Body of pancreas (tissue), 4 donors: Measurements from ENCODE around the gene LAMC2.

Experiments used
- POLR2A ChIP-seq, 3 donors: fragments of 450-650 bp; IDR thresholded peaks; one replicate each; pipeline ENCODE4 v1.6.1; 2016; ENCODE audit warnings: antibody characterized with exemption in 3 of 3, mild to moderate bottlenecking in 2 of 3
- TF ChIP-seq, protein P1 (sequence below), 7 experiments: fragments of 450-650 bp in 4 of 7; fragments of 200-600 bp in 3 of 7; sonication (generic) in 3 of 7; IDR thresholded peaks; one replicate each; pipeline ENCODE4 v1.5.1; 2016 to 2019; ENCODE audit warnings: antibody characterized with exemption in 7 of 7

GRCh38 chr1:183191833-183192232 lies 5.8 kb downstream of the LAMC2 start:
- TF ChIP-seq, protein P1, sequence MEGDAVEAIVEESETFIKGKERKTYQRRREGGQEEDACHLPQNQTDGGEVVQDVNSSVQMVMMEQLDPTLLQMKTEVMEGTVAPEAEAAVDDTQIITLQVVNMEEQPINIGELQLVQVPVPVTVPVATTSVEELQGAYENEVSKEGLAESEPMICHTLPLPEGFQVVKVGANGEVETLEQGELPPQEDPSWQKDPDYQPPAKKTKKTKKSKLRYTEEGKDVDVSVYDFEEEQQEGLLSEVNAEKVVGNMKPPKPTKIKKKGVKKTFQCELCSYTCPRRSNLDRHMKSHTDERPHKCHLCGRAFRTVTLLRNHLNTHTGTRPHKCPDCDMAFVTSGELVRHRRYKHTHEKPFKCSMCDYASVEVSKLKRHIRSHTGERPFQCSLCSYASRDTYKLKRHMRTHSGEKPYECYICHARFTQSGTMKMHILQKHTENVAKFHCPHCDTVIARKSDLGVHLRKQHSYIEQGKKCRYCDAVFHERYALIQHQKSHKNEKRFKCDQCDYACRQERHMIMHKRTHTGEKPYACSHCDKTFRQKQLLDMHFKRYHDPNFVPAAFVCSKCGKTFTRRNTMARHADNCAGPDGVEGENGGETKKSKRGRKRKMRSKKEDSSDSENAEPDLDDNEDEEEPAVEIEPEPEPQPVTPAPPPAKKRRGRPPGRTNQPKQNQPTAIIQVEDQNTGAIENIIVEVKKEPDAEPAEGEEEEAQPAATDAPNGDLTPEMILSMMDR (IDR thresholded peaks at IDR 0.05), result no peak
- TF ChIP-seq POLR2A (IDR thresholded peaks at IDR 0.05), result no peak
